HG02623 (cell line): ENCODE data around the gene C11orf24.
"Not testable (repeated sequence)": the region's sequence is repeated elsewhere in the genome, so short reads cannot be mapped to it uniquely, and the experiment has no call there.

Experiments used
- ATAC-seq: cut with Tn5 transposase; IDR thresholded peaks from one replicate; pipeline ENCODE4 v1.9.1; 2021; ENCODE audit warnings: moderate library complexity; ENCODE audit not compliant: unreplicated experiment

Gene C11orf24

DNA sequence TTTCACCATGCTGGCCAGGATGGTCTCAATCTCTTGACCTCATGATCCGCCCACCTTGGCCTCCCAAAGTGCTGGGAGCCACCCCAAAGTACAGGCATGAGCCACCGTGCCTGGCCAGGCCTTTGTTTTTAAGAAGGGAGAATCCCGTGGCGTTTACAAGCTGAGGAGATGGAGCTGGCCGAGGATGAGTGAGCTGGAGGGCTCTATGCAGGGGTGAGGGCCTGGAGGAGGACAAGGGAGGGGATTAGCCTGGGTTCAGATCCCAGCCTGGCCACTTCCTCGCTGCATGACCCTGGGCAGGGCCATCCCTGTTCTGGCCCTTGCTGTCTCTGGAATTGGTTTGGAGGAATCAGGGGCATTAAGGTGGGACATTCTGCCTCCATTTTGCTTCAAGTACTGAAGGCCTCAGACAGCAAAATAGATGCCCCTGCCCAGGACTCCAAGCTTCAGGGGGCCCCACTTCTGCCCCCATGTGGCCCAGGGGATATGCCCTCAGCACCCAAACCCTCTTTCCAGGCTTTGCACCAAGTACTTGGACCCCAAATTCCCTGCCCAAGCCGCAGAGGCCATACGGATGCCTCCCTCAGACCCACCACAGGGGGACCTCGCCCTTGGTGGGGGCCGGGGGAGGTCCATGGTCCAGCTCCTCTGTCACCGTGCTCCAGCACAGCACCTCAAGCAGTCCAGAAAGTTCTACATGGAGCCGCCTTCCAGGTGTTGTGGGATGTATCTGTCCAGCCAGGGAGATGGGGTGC is 28.5 kb upstream of the C11orf24 start:
- no peak for ATAC-seq

DNA sequence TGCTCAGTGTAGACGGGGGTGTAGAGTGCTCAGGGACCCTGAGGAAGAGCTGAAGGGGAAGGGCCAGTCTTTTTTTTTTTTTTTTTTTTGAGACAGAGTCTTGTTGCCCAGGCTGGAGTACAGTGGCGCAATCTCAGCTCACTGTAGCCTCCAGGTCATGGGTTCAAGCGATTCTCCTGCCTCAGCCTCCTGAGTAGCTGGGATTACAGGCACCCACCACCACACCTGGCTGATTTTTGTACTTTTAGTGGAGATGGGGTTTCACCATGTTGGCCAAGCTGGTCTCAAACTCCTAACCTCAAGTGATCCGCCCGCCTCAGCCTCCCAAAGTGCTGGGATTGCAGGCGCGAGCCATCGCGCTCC is 27.7 kb upstream of the C11orf24 start:
- ATAC-seq, result not testable (repeated sequence)

DNA sequence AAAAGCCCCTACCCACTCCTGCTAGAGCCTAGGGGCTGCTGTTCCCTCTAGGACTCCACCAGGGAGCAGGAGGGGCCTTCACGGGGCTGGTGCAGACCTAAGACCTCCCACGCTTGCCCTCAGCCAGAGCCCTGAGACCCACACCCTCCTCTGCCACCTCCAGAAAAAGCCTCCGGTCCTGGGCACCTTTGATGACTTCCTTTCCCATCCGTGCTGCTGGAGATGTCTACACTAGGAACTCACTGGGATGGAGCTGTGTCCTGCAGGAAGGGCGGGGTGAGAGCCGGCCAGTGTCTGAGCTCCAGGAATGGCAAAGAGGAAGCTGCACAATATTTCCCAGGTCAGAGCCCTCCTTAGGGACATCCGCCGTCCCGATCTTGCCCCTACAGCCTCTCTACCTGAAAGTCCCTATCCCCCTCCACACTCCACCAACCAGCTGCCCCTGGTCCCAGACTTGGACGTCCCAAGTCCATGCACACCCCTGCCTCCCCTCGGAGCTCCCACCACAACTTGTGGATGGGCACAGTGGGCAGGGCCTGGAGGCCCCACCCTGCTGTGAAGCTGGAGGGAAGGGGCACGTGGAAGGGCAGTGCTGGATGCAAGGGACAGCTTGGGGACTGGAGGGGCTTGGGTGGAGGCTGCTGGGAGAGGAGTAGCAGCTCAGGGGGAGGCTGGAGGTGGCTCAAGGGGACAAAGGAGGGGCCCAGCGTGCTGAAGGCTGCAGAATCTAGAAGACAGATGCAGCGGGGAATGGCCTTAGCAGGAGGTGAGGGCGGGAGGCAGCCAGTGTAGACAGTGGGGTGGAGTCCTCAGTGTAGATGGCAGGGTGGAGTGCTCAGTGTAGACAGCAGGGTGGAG is 27.1 kb upstream of the C11orf24 start:
- no peak for ATAC-seq

DNA sequence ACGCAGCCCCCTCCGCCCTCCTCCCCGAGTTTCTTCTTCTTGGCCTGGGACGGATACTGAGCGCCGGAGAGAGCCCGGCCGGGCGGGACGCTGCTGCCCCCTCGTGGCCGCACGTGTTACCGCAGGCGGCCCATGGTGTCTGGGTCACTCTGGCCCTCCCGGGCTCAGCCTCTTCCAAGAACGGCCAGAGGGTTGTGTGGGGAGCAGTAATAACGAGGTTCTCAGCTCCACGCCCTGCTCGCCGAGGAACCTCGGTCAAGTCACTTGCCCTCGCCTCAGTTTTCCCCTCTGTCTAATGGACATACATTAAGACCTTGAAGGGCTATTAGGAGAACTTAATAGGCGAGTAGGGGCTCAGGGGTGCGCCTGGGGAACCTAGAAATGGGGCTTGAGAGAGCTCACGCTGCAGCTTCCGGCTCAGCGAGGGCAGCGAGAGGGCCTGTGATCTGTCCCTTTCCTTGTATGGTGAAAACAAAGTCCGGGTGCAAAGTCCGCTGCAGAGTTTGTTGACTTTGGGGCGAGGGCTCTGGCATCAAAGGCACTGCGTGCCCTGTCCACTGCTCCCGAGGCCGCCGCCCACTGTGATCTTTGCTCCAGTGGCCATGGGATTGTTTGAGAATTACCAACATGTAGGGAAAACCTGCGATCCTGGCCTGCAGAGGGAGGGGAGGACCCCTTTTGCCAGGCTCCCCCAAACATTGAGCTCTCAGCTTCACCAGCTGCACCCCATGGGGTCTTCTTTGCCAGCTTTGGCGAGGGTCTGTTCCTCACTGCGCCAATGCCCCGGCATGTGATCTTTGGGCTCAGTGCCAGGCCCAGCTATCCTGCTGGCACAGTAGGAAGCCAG is 26.3 kb upstream of the C11orf24 start:
- no peak for ATAC-seq

DNA sequence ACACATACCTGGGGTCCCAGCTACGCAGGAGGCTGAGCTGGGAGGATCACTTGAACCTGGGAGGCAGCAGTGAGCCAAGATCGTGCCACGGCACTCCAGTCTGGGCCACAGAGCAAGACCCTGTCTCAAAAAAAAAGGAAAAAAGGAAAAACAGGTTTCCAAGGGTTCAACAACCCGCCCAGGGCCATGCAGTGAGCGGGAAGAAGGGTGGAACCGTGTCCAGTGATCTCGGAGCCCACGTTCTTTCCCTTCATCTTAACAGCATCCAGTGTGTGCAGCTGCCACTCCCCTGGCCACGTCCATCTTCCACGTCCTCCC is 25.7 kb upstream of the C11orf24 start:
- no peak for ATAC-seq

DNA sequence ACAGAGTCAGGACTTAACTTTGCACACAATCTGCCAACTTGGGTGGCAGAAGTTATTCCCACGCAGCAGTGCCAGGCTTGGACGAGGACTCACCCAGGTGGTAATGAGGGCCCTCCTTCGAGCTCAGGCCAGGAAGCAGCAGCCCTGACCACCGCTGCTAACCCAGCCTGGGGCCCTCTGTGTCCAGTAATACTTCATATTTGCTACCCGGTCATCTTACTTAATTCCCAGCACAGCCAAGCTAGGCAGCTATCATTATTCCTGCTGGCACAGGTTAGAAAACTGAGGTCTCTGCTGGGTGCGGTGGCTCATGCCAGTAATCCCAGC is 25.2 kb upstream of the C11orf24 start:
- ATAC-seq, result no peak

DNA sequence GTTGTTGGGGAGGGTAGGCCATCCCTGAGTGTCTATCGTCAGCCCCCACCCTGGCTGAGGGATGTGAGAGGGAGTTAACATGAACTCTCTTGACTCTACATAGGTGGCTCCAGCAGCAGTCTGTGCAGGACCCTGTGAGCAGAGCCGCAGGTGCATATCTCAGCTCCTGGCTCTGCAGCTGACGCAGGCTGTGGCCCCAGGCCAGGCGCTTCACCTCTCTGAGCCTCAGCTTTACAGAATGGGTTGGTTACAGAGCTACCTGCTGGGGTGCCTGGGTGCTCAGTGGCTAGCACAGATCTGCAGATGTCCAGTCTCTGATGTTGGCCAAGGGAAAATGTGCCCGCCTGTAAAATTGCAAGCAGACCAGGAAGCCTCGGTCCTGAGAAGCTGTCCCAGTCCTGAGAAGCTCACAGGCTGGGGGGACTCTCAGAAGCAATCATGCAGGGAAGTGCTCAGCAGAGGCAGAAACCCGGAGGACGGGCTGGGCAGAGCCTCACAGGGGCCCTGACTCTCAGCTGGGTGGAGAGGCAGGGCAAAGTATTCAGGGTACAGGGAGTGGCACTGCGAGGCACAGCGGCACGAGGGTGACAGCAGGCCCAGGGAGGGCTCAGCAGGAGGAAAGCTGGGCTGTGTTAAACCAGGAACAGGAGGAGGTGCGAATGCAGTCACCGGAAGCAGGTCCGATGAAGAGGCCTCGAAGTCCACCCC is 24.7 kb upstream of the C11orf24 start:
- ATAC-seq, result no peak

DNA sequence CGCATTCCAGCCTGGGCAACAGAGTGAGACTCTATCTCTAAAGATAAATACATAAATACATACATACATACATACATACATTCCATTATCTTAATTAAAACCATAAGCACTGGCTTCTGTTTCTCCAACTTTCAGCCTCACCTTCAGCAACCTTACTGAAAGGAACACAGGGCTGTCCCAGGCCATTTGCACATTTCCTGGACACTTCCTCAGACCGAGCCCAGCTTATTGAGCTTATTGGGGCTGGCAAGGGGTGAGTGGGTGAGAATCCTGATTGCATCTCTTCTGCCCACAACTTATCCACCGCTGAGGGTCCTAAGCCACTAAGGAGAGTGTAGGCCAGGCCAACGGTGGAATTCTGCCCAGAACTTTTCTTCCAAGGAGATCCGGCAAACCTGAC is 24.2 kb upstream of the C11orf24 start:
- ATAC-seq, result no peak

DNA sequence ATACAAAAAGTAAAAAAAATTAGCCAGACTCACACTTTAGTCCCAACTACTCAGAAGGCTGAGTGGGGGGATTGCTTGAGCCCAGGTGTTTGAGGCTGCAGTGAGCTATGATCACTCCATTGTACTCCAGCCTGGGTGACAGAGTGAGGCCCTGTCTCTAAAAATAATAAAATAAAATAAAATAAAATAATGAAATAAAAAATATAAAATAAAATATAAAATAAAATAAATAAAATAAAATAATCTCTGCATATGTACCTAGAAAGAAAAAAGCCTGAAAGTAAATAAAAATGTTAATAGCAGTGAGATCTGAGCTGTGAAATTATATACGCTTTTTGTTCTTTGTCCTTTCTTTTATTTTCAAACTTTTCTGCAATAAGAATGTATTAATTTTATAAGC is 23.5 kb upstream of the C11orf24 start:
- ATAC-seq, result no peak

DNA sequence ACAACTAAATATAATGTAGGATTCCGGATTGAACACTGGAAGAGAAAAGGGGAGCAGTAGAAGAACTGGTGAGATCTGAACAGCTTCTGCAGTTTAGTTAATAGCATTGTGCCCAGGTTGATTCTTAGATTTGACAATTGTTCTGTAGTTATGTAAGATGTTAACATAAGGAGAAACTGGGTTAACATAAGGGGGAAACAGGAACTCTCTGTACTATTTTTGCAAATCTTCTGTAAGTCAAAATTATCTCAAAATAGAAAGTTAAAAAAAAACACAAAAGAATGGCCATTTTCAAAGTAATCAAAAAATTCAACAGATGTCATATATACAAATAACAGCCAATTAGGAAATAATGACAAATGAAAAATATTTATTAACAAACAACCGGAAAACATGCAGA is 21.9 kb upstream of the C11orf24 start:
- no peak for ATAC-seq

DNA sequence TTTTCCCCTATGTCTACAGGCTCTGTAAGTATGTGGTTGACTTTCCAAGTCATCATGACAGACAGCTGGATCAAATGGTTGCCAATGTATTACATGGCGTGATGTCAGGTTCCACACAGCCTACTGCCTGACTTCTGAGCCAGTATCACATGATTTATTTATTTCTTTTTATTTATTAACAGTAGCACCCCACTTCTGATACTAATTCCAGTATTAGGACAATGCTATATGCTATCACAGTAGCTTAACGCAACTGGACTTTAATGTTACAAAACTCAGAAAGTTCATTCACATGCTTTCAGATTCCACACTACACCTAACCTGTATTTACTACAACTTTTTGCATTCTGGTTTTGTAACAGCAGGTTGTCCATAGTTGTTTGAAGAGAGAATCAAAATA is 17.7 kb upstream of the C11orf24 start:
- no peak for ATAC-seq

DNA sequence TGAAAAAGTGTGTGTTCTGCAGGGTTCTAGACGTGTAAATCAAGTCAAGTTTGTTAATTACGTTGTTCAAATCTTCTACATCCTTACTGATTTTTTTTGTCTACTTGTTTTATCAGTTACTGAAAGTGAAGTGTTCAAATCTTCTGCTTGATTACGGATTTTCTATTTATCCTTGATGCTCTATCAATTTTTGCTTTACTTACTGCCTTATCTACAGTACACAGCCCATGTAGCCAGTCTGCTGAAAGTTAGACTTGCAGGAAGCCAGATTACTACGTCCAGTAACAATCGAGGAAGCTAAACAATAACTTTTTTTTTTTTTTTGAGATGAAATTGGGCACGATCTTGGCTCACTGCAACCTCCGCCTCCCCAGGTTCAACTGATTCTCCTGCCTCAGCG is 15.6 kb upstream of the C11orf24 start:
- ATAC-seq, result no peak

DNA sequence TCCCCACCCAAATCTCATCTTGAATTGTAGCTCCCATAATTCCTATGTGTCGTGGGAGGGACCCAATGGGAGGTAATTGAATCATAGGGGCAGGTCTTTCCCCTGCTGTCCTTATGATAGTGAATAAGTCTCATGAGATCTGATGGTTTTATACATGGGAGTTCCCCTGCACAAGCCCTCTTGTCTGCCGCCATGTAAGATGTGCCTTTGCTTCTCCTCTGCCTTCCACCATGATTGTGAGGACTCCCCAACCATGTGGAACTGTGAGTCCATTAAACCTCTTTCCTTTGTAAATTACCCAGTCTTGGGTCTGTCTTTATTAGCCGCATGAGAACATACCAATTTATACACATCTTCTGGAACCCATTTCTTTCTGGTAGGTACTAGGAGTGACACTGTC is 12.8 kb upstream of the C11orf24 start:
- not testable (repeated sequence) for ATAC-seq

DNA sequence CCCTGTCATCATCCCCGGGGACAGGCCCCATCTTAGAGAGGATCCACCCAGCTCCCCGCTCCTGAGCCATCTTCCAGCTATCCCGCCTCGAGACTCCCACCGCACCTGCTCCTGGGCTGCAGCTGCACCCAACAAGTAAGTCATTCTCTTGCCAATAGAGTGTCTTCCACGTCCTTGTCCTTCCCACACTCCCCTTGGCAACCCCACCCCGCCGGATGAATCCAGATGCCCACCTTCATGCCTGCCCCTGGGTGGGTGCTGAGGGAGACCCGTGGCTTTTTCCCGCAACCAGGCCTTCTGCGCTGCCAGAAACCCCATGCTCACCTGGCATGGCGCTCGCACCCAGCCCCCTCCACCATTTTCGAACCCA is 11.1 kb upstream of the C11orf24 start:
- ATAC-seq, result no peak

DNA sequence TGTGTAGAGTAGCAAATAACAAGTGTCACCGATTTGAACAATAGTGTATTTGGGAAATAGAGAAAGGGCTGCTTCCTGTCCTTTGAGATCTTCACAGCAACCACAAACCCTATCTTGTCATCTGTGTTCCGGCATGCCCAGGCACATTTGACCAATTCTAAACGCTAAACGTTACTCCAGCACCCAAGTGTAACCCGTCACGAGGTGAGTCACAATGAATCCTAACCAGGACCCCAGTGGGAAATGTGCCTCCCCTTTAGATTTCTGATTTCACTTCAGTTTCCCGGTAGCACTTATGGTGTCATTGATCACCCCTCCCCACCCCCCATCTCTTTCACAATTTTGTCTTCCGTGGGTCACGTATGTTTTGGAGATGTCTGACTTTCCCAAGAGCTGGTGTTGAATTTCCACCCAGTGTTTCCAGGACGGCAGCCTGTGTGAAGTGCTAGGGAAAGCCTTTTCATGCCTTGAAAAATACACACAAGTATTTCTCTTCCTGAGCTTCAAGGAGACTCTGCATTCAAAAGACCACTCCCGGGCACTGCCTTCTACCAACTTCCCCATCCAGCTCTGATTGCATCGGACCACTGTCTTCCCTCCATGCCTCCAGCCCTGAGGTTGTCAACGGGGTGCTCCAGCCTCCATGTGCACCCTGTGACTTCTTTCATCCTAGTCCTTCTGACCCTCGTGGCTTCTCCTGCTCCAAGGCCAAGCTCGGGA is 10.5 kb upstream of the C11orf24 start:
- ATAC-seq, result no peak

DNA sequence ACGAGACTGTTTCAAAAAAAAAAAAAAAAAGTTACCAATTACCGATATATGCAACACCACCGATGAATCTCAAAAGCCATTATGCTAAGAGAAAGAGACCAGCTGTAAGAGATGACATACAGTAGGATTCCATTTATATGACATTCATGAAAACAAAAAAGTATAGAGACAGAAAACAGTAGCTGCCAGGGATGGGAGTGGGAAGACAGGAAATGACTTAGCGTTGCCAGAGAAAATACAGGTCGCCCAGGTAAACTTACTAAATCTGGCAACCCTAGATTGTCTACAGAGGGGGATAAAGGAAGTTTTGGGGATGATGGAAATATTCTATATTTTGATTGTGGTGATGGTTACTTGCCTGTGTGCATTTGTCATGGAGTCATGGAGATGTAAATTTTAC is 7.9 kb upstream of the C11orf24 start:
- ATAC-seq, result no peak

DNA sequence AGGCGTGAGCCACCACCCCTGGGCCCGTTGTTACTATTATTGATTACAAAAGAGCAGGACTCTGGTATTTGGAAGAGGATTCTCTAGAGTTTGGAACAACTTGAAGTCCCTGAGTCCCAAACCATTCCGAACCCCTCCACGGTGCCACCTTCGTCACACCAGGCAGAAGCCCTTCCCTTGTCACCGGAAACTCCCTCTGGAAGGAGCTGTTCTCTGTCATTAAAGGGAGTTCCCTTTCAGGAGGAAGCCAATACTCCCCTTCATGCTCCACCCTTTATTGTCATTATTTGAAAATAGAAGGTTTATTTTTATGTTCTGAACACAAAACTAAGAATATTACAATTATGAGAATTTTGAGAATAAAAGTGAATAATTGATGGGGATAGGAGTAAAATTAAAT is 5.1 kb upstream of the C11orf24 start:
- no peak for ATAC-seq

DNA sequence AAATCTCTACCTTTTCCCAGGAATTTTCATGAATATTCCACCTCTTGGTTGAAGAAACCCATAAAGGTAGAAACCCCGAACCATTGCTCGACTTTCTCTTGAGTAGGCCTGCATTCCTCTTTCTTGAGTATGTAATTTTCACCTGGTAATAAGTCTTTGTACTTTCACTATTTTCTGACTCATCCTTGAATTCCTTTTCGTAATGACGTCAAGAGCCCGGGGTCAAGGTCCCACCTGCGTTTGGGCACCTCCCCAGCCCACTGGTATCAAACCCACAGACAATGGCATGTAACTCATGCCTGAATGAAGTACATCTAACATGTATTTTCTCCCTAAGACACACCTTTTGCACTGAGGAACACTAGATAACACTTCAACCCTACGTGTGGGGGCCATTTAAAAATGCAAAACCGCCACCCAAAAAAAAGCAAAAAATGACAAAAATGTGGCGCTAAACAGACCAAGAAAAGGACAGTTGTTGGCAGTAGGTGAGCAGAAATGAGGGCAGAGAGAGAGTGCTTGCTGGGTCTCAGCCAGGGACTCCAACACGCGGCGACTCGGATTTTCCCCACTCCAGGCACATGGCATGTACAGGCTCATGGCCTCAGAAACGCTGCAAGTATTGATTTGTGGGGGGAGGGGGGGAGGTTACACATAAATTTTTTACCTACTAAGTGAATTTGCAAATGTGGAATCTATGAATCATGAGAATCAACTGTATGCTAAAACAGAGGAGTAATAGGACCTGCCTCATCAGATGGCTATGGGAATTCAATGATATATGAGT is 4.1 kb upstream of the C11orf24 start:
- ATAC-seq, result no peak

DNA sequence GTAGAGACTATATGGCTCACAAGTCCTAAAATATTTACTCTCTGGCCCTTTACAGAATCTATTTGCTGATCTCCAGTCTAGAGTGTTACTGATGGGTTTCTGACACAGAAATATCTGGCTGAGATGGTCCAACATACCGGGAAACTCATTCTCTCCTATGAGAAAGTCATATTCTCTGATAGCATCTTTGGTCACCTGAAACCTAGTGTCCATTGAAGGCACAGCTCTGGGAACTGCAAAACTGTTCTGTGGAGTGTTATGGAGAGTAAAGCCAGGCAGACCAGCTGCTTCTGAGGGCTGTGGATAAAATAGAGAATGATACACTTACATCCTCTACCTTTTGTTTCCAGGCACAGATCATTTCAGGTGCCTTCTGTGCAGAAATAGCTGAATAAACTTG is 2.5 kb upstream of the C11orf24 start:
- no peak for ATAC-seq
